Measurements from ENCODE around the gene CELA1. TPM values are rescaled to one million over a fixed set of nuclear protein-coding genes. Genes with fewer than 3 reads are reported as not detected.
"Not testable (repeated sequence)": the region's sequence is repeated elsewhere in the genome, so short reads cannot be mapped to it uniquely, and the experiment has no call there.

The CELA1 gene
- total RNA-seq, 2 donors from 2014 or later: not detected

DNA sequence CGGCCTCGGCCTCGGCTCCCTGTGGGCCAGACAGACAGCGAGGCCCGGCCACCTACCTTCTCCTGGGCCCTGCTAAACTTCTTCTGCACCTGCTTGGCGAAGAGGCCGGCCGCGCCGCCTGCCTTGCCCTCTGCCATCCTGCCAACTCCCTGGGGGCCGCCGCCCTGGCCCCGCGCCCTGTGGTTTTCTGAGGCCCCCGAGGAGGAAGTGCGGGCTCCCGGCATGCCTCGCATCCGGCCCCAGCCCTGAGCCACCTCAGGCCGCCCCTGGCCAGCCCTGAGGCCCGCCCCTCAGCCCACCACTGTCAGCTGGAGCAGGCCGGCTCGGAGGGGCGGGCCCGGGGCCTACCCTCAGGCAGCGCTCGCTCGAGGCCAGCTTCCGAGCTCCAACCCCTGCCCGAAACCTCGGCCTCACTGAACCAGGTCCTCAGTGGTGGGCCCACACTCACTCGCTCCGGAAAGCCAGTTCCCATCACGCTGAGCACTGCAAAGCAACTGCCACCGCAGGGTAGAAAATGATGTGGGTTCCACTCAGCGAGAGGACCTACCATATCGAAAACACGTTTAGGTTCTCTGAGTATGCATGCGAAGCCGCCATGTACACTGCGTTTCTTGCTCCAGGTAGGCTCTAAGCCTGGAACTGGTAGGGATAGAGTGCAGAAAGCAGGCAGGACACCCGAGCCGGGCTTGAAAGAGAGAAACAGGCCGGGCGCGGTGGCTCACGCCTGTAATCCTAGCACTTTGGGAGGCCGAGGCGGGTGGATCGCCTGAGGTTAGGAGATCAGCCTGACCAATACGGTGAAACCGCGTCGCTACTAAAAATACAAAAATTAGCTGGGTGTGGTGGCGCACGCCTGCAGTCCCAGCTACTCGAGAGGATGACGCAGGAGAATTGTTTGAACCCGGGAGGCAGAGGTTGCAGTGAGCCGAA lies 22.2 kb downstream of the CELA1 start, which contains the start of gene BIN2:
Gene BIN2, minus strand, starts transcription at position 209 of the 930 bp plus-strand sequence. Its CDS starts 72 bp downstream, at position 137.
- intact Hi-C loops (cut with DNase I, micrococcal nuclease): no loop called here
- peak; percentile 32 for ATAC-seq
- peak; percentile 44 to 75 for DNase-seq

DNA sequence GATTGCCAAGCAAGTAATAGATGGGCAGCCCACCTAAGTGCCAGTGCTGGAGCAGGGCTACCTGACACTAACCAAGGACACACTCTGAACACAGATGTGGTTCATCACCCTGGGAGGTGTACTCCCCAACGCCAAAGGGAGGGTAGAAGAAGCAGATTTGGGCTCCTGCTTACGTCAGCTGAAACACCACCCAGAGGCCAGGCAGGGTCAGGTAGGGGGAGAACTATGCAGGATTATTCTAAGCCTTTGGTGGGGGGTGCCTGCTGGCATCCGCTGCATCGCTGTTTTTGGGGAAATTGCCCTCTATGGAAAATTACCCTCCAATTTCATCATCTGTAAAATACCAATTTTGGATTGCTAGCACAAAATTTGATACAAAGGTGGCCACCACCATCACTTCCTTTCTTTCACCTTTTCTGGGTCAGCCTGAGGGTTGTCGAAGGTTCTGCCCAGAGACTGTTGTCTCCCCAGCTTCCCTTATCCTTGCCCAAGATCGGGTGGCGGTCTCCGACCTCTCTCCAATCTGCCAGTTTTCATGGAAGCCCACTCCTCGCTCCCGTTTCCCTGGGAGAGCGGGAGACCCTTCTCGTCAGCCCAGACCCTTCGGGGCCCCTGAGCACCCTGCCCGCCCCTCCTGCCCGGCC lies 23.0 kb downstream of the CELA1 start:
- intact Hi-C loops (cut with DNase I, micrococcal nuclease): no loop called here
- ATAC-seq (no peak), DNase-seq (peak in 1 of 2 donors; percentile 38)

DNA sequence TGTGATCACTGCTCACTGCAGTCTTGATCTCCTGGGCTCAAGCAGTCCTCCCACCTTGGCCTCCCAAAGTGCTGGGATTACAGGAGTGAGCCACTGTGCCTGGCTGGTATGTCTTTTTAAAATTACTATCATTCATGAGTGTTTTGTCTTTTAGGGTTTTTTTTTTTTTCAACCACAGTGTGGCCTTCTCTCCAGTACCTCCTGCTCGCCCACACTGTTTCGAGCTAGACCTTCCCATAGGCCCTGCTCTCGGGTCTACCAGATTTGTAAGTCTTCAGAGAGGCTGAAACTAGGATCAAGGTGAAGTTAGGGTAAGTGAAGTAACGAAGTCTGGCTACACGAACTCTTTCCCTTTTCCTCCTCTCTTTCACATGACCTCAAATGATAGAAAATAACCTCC lies 24.0 kb downstream of the CELA1 start:
- no peak for ATAC-seq
- DNase-seq: no peak
- intact Hi-C loops (cut with DNase I, micrococcal nuclease): no loop called here

DNA sequence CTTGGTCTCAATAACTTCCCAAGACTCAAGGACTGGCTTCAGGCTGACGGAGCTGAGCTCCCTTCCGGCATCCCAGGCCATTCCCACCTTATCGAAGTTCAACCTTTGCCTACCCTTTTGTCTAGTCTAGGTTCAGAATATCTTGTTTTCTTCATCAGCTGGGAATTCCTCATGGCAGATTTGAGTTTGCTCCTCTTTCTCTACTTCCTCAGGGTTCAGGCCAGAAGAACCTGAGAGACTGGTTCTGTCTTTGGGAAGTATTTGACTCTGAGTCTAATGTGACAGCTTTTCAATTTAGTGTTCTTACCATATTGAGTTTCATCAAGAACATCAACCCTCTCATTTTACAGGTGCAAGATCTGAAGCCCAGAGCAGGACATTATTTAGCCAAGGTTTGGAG lies 24.6 kb downstream of the CELA1 start:
- intact Hi-C loops (cut with DNase I, micrococcal nuclease): no loop called here
- ATAC-seq (no peak), DNase-seq (no peak)

- ATAC-seq (peak; percentile 65), DNase-seq (no peak)
- intact Hi-C loops (cut with DNase I, micrococcal nuclease): no loop called here
Observed at GRCh38 chr12:51320695-51321320, 25.7 kb downstream of the CELA1 start.

DNA sequence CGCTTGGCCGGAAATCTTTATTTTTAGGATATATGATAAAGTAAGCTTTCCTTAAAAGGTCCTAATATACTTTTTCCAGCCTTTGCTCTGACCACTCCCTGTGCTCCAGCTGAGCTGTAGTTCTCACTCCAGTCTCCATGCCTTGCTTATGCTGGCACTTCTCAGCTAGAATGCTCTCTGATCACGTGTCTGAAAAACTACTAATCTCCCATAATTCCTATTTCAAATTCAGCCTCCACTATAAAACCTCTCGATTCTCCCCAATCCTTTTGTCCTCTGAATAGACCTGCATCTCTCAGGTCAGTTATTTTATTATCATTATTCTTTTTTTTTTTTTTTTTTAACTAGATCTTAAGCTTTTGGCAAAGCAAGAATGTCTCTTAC lies 26.2 kb downstream of the CELA1 start:
- intact Hi-C loops (cut with DNase I, micrococcal nuclease): no loop called here
- no peak for ATAC-seq
- no peak for DNase-seq

- intact Hi-C loops (cut with DNase I, micrococcal nuclease): no loop called here
- ATAC-seq: peak; percentile 80
- peak in 1 of 2 donors; percentile 43 for DNase-seq
Observed at GRCh38 chr12:51318846-51319599, 27.5 kb downstream of the CELA1 start.

GRCh38 chr12:51318057-51318806 lies 28.2 kb downstream of the CELA1 start:
- intact Hi-C loops (cut with DNase I, micrococcal nuclease); DNase-seq; ATAC-seq: not testable (repeated sequence)

DNA sequence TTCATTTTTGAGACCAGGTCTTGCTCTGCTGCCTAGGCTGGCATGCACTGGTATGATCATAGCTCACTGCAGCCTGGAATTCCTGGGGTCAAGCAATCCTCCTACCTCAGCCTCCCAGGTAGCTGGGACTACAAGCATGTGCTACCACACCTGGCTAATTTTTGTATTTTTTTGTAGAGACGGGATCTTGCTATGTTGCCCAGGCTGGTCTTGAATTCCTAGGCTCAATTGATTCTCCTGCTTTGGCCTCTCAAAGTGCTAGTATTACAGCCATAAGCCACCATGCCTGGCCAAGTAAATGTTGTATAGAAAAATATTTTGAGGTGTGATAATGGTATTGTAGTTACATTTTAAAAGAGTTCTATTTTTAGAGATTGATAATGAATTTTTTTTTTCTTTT lies 35.1 kb downstream of the CELA1 start:
- DNase-seq (no peak), ATAC-seq (no peak)
- intact Hi-C loops (cut with DNase I, micrococcal nuclease): no loop called here

GRCh38 chr12:51307655-51308593 lies 38.6 kb downstream of the CELA1 start:
- peak; percentile 96 for ATAC-seq

GRCh38 chr12:51306507-51306906 lies 40.0 kb downstream of the CELA1 start:
- intact Hi-C loops (cut with DNase I, micrococcal nuclease): no loop called here
- DNase-seq: no peak
- no peak for ATAC-seq

More at GRCh38 chr12:51307655-51308593, 38.6 kb downstream of the CELA1 start:
- intact Hi-C loops (cut with DNase I, micrococcal nuclease): no loop called here
- peak in 1 of 2 donors; percentile 42 for DNase-seq

GRCh38 chr12:51300768-51301167 lies 45.7 kb downstream of the CELA1 start:
- intact Hi-C loops (cut with DNase I, micrococcal nuclease); DNase-seq; ATAC-seq: not testable (repeated sequence)

DNA sequence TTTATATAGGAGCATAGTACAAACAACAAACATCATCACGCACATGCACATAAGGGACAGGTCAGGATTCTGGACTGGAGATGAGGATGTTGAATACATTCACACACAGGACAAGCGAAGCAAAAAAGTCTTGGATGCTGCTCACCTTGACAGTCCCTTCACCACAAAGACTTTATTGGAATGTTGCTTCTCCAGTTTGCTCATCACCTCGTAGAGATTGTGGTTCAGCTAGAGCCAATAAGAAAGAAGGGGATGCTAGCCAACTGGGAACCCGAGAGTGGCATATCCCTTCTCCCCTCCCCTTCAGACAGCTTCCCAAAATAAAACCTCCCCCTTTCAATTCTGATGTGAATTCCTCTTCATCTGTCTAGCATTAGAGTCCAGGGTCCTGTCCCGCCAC lies 50.8 kb downstream of the CELA1 start:
- no peak for DNase-seq
- no peak for ATAC-seq
- intact Hi-C loops (cut with DNase I, micrococcal nuclease): no loop called here

- ATAC-seq; DNase-seq; intact Hi-C loops (cut with DNase I, micrococcal nuclease): not testable (repeated sequence)
Observed at GRCh38 chr12:51294097-51294496, 52.4 kb downstream of the CELA1 start.

DNA sequence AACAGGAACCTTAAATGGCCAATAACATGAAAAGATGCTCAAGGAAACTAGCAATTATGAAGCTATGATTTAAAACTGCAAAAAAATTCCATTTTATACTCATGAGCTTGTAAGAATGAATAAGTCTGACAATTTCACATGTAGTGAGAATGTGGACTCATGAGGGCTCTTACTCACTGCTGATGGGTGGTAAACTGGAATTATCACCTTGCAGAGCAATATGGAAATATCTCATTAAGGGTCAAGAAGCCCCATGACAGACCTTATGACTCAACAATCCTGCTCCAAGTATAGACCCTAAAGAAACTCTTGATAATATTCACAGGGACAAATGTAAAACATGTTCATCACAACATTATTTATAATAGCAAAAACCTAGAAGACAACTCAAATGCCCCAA lies 52.8 kb downstream of the CELA1 start:
- intact Hi-C loops (cut with DNase I, micrococcal nuclease): no loop called here
- DNase-seq: no peak
- no peak for ATAC-seq

DNA sequence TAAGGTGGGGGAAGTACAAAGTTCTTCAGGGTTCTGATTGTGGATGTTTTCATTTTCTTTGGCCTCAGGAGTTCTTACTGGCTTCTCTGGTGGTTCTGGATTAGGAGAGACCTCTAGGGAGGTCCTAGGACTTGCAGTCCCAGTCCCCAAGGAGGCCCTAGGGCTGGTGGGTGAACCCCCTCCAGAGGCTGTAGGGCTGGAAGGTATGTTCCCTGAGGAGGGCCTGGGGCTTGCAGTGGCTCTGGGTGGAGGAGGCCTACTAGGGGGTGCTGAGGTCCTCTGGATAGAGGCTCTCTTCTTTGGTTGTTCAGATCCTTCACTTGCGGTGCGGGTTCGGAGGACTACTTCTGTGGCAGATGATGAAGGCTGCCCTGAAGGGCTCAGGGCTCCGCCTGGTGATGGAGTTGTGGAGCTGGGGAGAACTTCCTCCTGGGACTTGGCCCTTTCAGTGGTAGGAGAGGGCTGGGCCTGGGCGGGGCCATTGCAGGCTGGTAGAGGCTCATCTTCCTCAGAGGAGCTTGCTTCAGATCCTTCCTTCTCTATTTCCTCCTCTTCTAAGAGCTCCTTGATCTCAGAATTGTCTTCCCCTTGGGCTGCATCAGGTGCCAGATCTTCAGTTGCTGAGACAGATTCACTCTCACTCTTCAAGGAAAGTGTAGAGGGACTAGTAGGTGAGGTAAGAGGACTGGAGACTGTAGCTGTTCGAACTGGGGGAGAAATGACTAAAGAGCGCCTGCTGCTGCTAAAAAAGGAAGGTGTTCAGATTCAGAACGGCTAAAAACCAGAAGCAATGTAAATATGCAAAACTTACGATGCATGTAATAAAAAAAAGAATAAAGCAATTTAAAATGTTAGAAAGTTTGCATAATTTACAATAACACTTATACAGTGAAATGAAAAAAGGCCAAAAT lies 54.6 kb downstream of the CELA1 start:
- intact Hi-C loops (cut with DNase I, micrococcal nuclease): not testable (repeated sequence)
- peak; percentile 90 to 91 for DNase-seq
- ATAC-seq: peak; percentile 100

All from left colon (tissue), 2 donors.